ENCODE data around the gene ARHGAP18. TPM values are rescaled to one million over a fixed set of nuclear protein-coding genes. Genes with fewer than 3 reads are reported as not detected.
"Not testable (repeated sequence)": the region's sequence is repeated elsewhere in the genome, so short reads cannot be mapped to it uniquely, and the experiment has no call there.

Gene ARHGAP18
- total RNA-seq, 1 donor from 2014 or later, result 110 TPM

DNA sequence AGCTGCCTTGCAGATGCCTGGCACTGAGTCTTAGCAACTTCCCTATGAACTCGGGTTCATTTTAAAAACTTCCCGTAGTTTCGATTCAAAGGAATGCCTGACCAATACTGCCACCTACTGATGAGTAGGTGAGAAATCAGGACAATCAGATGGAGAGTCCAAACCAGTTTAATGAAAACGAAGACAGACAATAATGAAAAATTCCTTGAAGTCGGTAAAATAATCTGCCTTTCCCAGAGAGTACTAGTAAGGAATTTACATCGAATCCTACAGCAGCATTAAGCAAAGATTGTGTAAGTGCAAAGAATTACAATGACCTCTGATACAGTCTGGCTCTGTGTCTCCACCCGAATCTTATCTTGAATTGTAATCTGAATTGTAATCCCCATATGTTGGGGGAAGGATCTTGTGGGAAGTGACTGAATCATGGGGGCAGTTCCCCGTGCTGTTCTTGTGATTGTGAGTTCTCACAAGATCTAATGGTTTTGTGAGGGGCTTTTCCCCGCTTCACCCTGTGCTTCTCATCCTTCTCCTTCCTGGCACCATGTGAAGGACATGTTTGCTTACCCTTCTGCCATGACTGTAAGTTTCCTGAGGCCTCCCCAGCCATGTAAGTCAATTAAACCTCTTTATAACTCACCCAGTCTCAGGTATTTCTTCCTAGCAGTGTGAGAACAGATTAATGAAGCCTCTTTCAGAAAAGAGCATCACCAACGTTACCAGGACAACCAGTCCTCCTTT, 134.4 kb downstream of the ARHGAP18 start:
- peak; percentile 73 for DNase-seq

DNA sequence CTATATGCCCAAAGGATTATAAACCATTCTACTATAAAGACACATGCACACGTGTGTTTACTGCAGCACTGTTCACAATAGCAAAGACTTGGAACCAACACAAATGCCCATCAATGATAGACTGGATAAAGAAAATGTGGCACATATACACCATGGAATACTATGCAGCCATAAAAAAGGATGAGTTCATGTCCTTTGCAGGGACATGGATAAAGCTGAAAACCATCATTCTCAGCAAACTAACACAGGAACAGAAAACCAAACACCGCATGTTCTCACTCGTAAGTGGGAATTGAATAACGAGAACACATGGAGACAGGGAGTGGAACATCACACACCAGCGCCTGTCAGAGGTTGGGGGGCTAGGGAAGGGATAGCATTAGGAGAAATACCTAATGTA, 135.4 kb downstream of the ARHGAP18 start:
- not testable (repeated sequence) for DNase-seq

- not testable (repeated sequence) for DNase-seq
Measured at GRCh38 chr6:129570929-129571328, 139.0 kb downstream of the ARHGAP18 start.

- no peak for DNase-seq
Measured at GRCh38 chr6:129568015-129568414, 142.0 kb downstream of the ARHGAP18 start.

DNA sequence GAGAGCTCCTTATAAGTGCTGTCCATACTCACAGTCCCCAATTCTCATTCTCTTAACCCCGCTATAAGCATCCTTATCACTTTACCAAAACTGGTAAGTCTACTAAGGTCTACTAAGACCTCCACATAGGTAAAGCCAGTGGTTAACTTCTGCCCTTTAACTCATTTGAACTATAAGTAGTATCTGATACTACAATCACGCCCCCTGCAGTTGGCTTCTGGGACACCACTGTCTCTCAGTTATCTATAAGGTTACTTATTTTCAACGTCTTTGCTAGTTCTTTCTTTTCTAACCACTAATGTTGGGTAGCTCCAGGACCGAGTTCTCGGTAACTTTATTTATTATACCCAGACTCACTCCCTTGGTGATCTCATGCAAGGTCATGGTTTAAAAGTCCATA, 142.6 kb downstream of the ARHGAP18 start:
- peak; percentile 56 for DNase-seq

DNA sequence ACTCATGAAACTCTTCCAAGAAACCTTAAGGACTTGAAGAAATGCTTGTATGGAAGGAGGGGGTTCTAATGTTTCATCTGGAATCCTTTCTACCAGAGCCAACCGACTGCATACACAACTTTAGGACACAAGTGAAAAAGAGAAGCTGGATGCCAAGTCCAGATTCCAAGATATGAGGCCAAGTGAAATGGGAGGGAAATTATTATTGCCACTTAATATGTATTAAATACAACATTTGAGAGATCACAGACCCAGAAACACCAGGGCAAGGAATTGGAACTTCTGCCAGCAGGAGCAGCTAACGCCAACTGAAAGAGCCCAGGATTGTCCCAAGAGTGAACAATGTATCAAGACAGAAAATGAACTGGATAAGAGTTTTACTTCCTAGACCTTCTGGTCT, 144.2 kb downstream of the ARHGAP18 start:
- DNase-seq, result no peak

DNA sequence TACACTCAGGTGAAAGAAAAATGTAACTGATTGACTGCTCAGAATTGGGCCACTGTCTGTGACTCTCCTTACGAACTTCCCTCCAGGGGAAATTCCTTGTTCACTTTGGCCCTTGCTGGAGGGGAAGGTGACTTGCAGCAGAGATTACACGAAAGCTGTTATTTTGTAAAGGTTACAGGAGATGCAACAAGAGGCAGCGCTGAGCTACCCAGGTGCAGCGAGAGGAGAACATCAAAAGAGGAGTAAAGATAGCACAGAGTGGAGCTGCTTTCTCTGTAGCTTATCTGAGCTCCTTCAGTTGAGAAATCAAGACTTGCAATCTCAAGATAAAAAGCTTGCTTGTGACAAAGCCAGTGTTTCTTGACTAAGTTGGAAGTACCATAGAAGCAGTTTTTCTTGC, 144.6 kb downstream of the ARHGAP18 start:
- no peak for DNase-seq

DNA sequence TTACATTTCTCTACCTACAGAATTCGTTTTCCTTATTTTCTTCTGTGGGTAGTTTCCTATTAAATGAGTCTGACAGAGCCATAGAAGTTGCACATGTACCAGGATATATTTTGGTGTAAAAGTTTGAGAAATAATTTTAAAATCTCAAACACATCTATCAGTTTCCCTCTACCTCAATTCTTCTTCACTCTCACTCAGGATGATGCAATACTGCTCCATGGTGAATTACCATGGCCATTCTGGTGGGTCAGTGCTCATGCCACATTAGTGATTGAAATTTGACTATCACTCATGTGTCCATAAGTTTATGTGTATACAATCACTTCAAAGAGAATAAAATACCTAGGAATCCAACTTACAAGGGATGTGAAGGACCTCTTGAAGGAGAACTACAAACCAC, 151.7 kb downstream of the ARHGAP18 start:
- DNase-seq, result no peak

DNA sequence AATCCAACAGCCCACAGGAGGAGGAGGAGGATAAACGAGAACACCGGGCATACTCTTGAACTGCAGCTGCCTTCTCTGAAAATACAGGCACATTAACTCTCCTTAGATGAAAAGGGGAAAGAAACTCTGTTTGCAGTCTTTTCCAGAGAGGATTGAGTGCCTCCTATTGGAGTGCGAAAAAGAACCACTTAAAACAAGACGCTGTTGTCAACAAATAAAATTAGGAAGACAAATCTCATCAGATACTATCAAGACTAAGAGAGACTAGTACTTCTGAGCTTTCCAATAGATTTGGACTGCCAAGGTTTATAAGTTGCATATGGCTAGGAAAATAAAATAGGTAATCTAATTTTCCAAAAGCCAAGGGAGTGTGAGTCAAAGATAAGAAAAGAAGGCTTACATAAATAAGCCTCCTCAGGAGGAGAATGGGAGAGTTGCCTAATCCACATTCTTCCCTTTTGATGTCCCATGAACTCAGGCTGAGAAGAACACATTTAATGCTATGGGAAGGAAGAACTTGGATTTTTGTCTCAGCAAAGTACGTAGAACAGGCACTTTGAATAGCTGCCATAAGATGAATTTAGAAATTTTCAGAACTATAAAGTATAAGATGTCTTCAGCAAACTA, 154.7 kb downstream of the ARHGAP18 start:
- no peak for DNase-seq

DNA sequence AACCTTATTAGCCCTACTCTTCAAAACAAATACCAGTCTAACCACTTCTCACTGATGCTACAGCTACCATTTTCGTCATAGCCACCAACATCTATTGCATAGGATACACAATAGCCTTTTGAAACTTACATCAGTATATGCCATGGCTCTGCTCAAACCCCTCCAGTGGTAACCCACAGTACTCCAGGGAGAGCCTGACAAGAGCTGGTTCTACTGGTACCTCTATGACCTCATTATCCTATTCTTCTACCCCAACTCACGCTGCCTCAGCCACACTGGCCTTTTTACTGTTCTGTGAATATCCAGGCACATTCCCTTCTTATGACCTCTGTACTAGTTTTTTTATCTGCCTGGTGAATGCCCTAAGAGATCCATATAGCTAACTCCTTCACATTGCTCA, 157.6 kb downstream of the ARHGAP18 start:
- DNase-seq, result no peak

DNA sequence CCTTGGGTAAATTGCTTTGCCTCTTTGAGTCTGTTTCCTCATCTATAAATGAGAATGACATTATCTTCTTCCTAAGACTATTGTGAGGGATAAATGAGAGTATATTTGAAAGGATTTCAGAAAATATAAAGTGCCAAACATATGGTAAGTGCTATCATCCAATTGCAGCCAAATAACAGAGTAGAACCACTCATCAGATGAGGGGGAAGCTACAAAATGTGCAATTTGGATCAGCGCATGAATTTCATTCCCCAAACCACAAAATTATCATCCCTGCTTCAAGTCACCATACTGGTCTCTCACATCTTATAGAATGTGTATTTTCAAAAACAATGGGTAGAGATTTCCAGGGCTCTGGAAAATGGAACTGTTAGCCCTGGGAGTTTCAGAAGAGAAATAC, 158.5 kb downstream of the ARHGAP18 start:
- DNase-seq, result no peak

DNA sequence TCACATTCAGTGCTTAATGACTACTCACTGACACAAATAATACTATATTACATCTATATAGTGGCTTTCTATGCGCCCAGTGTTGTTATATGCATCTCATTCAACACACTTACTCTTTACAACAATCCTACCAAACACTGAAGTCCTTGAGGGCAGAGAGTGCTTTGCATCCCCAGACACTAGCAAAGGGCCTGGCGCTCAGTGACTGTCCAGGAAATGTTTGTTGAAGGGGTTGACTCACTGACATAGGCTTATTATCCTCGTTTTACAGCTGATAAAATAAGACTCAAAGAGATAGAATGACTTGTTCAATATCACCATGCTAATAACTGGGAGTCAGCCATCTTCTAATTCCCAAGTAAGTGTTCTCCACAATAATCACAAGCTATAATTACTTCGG, 163.3 kb downstream of the ARHGAP18 start:
- peak; percentile 48 for DNase-seq

- no peak for DNase-seq
Measured at GRCh38 chr6:129544892-129545612, 164.9 kb downstream of the ARHGAP18 start.

DNA sequence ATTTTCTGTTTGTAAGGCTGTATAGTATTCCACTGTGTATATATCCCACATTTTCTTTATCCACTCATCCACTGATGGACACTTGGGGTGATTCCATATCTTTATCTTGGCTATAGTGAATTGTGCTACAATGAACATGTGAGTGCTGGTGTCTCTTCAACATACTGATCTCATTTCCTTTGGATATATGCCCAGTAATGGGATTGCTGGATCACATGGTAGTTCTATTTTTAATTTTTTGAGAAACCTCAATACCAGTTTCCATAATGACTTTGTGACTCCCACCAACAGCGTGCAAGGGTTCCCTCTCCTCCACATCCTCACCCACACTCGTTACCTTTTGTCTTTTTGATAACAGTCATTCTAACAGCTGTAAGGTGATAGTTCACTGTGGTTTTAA, 166.0 kb downstream of the ARHGAP18 start:
- peak; percentile 49 for DNase-seq

DNA sequence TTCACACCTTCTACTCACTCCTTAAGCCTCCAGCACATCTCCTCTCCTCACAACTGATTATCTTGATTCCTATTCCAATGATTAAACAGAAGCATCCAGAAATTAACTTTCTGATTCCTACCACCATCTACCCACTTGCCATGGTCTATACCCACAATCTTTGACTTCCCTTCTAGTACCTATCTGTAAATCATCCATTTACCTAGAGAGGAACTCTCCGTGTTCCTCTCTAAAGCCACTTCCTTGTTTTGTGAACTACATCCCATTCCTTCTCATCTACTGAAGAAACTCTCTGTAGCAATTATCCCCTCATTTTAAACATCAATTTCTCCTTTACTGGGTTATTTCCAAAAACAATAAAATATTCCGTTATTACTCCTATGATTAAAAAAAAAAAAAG, 167.3 kb downstream of the ARHGAP18 start:
- no peak for DNase-seq

DNA sequence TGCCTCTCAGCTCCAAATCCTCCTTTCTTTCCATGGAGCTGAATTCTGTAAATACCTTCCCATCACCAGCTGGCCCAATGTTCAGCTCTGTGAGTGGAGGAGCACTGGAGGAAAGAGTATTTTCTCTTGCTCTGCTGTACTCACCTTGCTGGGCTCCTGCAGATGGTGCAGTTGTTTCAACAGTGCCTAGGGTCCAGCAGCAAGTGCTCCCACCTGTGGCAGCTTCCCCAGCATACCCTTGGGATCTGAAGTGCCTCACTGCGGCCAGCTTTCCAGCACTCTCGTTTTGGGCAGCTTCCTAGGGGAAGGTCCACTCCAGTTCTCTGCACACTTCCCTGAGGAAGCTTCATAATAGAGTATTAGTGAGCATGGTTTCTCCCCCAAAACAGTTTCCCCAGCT, 170.9 kb downstream of the ARHGAP18 start:
- DNase-seq, result no peak

DNA sequence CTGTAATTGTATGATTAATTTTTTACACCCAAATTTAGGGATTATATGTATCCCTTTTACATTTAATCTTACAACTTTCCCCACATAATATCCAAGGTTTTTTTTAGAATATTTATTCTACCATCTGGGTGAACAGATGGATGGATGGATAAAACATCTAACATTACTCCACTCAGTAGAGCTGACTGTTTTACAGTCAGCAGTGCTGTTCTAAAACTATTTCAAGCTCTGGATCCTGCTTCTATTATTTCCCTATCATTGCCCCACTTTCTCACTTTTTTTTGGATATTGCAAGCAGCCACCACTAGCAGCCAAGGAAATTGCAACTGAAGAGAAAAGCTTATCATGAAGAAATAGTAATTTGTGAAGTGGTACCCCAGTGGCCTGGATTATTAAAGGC, 173.7 kb downstream of the ARHGAP18 start:
- DNase-seq, result no peak

DNA sequence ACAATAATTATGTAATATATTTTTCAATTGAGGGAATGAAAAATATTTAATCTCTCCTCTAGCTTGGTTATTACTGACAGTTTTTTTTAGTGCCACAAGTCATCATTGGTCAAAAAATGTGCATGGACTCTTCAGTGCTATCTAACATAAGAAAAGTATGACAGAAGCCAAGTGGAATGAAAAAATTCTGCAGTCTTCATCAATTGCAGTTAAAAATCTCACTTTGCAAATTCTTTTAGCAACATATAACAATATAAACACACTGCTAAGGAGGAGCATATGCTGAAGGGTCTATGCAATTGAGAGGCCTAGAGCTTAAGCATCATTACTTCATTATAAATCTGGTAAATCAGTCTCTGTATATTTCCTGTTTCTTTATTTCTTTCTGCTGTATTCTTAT, 175.1 kb downstream of the ARHGAP18 start:
- DNase-seq, result no peak

Other genes with a start within 250 kb of the ARHGAP18 start
- not detected in 2 replicates for gene TMEM244, start 151.1 kb upstream of the ARHGAP18 start, total RNA-seq

Data from dermis blood vessel endothelial cell (primary cell).